ENCODE data around the gene HYAL3. TPM values are rescaled to one million over a fixed set of nuclear protein-coding genes. Genes with fewer than 3 reads are reported as not detected.
"Not testable (repeated sequence)": the region's sequence is repeated elsewhere in the genome, so short reads cannot be mapped to it uniquely, and the experiment has no call there.

HYAL3 gene
- total RNA-seq, 1 donor from 2014 or later, result 2.9 TPM

DNA sequence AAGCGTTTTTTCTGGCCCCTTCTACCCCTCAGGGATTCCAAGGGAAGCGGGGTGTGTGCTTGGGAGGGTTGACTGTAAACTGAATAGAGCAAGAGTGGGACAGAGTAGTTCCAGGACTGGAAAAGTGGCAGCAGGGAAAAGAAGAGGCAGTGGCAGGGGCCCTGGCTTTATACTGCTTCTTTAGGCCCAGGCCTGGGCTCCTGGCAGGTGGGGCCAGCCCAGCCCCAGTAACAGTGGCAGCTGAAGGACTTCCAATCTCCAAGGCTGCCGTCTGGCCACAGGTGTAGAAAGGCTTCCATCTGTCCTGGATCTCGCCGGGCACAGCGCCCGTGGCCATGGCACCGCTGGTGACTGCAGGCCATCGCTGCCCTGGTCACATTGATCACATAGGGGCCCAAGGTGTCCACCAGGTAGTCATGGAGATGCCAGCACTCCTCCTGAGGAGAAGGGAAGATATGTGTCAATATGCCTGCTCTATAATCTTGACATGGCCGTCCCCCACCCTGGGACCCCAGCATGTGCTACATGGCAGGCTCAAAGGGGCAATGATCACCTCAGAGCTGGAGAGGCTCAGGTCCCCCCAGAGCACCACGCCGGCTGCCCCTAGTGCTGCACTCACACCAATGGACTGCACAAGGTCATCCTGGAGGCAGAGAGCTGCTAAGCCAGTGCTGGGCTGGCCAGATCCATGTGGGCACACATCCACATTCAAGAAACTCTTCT lies 6.0 kb downstream of the HYAL3 start:
- ATAC-seq (no peak), DNase-seq (ENCODE audit: low spot score) (no peak)

DNA sequence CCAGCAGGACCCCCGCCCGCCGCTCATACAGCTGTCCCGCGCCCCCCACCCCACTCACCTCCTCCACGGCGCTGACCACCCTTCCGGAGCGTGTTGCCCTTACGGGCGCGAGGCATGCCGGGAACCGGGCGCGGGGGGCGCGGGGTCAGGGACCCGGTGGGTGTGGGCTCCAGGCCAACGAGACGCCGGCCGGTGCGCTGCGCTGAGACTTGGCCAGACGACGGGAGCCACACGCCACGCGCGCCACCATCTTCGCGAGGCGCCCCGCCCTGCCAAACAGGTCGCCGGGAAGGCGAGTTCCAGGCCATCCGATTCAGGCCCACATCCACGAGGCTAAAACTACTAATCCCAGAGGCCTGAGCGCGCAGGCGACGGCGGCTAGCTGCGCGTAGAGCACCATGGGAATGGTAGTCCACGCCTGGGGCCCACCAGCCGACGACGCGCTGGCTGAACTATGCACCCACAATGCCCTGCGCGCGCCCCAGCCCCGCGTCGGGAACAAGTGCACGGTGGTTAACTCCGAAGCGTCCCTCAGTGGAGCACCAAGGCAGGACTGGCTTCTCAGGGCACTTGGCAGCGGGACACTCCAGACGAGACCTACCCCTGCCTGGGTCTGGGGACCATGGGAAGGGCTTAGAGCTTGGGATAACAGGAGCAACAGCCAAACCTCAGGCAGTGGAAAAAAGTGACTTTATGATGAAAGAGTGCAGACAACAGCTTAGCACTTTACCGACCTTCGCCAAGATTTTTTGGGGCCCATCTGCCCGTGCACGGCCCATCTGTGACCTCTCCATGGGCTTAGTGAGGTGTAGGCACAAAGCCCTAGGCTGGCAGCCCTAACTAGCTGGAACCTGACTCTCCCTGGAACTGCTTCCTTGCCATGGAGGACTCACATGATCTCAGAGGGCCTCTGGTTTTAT lies 6.8 kb downstream of the HYAL3 start, which contains the start of gene IFRD2:
Gene IFRD2, minus strand, starts transcription at position 271 of the 920 bp plus-strand sequence. Its CDS starts 155 bp downstream, at position 116.
- peak; percentile 98 for DNase-seq (ENCODE audit: low spot score)
- ATAC-seq, result peak; percentile 87

DNA sequence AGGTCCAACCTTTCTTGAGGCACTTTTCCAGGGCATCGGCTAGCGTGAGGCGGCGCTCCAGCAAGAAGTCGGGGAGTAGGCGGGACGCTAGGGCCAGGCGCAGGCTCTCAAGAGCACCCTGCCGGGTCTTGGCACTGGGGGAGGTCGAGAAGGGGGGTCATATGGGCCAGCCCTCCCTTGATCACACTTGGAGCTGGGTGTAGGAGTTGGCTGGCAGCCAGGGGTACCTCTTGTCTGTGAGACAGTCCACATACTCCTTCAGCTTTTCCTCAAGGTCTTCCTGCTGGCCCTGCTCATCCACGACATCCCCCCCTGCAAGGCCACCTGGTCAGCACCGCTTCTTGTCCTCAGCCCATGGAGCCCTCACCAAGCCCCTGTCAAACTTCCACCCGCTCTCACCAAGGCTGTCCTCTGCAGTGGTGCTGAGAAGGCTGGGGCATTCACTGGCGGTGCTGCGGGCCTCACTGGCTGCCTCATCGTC lies 9.0 kb downstream of the HYAL3 start:
- no peak for ATAC-seq
- no peak for DNase-seq (ENCODE audit: low spot score)

- no peak for DNase-seq (ENCODE audit: low spot score)
- ATAC-seq, result no peak
These were observed 10.1 kb downstream of the HYAL3 start for GRCh38 chr3:50289130-50289529.

GRCh38 chr3:50288387-50289007 lies 10.7 kb downstream of the HYAL3 start:
- DNase-seq (ENCODE audit: low spot score), result no peak
- no peak for ATAC-seq

DNA sequence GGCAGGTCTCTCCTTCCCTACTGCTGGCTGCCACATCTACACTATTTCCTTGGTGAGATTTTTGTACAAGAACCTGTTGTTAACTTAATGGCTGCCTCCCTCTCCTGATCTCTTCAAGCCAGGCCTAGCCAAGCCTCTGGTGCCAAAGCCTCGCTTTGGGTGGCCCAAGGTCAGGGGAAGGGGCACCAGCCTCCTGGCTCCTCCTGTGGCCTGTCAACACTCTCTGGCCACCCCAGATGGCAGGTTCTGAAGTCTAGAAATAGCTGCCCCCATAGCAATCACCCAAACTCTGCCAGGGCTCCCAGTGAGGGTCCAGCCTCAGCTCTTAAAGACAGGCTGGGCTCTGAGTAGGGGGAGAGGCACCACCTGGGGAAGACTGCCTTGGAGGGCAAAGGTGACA lies 11.9 kb downstream of the HYAL3 start:
- ATAC-seq (no peak), DNase-seq (ENCODE audit: low spot score) (no peak)

DNA sequence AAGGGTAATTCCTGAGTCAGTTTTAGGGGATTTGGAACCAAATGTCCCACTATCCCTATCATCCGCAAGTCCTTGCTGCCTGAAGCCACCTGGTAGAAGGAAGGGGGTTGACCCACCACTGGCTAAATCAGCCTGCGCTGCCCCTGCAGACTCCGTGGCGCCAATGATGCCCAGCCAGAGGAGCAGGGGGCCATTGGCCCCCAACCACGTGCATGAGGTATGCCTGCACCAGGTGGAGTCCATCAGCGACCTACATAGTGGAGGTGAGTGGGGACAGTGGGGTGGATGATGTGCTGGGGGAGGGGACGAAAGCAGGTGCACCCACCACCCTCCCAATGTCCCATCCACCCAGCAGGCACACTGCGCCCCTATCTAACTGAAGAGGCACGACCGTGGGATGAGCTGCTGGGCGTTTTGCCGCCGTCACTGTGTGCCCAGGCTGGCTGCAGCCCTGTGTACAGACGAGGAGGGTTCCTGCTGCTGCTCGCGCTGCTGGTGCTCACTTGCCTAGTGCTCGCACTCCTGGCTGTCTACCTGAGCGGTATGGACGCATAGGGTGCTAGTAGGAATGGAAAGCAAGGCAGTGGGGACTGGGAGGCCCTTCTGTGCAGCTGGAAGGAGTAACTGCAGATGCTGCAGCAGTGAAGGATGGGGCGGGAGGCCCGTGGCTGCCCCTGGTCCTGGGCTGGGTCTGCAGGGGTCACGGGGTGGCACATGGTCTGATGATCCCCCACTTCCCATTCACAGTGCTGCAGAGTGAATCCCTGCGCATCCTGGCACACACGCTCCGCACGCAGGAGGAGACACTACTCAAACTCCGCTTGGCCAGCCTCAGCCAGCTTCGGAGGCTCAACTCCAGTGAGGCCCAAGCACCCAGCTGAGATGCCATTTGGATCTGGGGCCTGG lies 12.6 kb downstream of the HYAL3 start:
- no peak for DNase-seq (ENCODE audit: low spot score)
- ATAC-seq, result no peak

DNA sequence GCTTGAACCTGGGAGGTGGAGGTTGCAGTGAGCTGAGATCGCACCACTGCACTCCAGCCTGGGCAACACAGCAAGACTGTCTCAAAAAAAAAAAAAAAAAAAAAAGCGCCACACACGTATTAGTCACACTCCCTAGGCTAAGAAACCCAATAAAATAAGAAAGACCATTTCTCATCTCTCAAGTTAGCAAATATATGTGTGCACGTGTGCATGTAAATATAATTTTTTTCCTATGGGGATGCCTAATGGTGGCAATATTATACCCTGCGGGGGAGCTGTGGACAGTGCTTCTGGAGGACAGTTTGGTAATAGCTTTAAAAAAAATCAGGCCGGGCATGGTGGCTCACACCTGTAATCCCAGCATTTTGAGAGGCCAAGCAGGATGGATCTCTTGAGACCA lies 15.1 kb downstream of the HYAL3 start:
- ATAC-seq, result not testable (repeated sequence)

GRCh38 chr3:50279255-50280016 lies 19.8 kb downstream of the HYAL3 start:
- DNase-seq (ENCODE audit: low spot score), result no peak
- no peak for ATAC-seq

More for the DNA sequence above, 15.1 kb downstream of the HYAL3 start:
- DNase-seq (ENCODE audit: low spot score), result not testable (repeated sequence)

- DNase-seq (ENCODE audit: low spot score) (no peak), ATAC-seq (no peak)
These were observed 20.4 kb downstream of the HYAL3 start, which contains the start of gene LSMEM2 for GRCh38 chr3:50278880-50279224. Gene LSMEM2, plus strand, starts transcription at chr3:50279087. Its CDS starts 27 bp downstream, at chr3:50279114.

DNA sequence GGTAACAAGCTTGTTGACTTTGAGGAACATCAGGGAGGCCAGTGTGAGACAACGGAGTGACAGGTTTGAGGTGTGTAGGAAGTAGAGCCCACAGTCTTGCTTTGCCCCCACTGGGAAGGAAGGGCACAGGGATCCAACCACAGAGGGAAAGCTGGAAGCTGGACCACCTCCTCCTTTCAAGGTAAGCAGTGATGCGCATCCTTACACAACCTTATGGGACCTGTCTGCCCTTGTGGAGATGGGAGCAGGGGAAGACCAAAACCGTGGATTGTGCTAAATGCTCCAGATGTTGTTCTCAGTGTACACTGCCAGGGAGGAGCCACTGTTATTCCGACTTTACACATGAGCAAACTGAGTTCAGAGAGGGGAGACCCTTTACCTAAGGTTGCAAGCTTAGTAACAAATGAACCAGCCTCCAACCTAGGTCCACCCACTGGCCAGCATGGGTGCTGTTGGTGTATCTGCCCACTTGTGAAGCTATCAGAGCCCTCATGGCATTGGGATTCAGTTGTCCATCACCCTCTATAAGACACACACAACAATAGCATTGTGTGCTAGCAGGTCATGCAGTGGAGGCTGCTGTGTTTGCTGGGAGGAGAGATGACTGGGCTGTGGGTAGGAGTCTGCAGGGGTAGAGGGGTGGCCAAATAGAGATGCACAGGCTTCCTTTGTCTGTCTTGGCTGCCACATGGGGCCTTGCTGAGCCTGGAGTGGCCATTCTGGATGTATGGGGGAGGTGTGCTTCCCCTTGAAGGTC lies 20.9 kb downstream of the HYAL3 start:
- ATAC-seq (no peak), DNase-seq (ENCODE audit: low spot score) (no peak)

DNA sequence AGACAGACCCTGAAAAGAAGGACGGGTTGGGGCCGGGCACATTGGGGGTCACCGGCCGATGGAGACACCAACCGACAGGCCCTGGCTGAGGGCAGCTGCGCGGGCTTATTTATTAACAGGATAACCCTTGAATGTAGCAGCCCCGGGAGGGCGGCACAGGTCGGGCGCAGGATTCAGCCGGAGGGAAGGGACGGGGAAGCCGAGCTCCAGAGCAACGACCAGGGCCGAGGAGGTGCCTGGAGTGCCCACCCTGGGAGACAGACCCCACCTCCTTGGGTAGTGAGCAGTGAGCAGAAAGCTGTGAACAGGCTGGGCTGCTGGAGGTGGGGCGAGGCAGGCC lies 22.5 kb downstream of the HYAL3 start:
- DNase-seq (ENCODE audit: low spot score) (no peak), ATAC-seq (no peak)

DNA sequence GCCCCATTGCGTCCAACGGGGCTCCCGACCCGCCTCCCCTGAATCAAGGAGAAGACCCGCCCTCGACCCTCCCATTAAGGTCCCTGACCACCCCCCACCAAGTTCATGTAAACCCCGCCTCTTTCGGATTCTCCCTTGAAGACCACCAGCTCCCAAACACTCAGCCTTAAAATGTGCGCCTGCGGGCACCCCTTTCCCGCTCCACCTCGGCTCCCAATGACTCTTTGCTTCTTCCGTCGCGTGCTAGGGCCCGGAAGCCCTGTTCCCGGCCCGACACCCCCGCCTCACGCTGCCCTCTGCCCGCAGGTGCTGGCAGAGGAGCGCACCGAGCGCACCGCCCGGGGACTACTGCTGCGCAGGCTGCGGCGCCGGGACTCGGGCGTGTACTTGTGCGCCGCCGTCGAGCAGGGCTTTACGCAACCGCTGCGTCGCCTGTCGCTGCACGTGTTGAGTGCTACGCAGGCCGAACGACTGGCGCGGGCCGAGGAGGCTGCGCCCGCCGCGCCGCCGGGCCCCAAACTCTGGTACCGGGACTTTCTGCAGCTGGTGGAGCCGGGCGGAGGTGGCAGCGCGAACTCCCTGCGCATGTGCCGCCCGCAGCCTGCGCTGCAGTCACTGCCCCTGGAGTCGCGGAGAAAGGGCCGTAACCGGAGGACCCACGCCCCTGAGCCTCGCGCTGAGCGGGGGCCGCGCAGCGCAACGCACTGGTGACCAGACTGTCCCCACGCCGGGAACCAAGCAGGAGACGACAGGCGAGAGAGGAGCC lies 23.0 kb downstream of the HYAL3 start:
- ATAC-seq, result no peak
- DNase-seq (ENCODE audit: low spot score), result no peak

DNA sequence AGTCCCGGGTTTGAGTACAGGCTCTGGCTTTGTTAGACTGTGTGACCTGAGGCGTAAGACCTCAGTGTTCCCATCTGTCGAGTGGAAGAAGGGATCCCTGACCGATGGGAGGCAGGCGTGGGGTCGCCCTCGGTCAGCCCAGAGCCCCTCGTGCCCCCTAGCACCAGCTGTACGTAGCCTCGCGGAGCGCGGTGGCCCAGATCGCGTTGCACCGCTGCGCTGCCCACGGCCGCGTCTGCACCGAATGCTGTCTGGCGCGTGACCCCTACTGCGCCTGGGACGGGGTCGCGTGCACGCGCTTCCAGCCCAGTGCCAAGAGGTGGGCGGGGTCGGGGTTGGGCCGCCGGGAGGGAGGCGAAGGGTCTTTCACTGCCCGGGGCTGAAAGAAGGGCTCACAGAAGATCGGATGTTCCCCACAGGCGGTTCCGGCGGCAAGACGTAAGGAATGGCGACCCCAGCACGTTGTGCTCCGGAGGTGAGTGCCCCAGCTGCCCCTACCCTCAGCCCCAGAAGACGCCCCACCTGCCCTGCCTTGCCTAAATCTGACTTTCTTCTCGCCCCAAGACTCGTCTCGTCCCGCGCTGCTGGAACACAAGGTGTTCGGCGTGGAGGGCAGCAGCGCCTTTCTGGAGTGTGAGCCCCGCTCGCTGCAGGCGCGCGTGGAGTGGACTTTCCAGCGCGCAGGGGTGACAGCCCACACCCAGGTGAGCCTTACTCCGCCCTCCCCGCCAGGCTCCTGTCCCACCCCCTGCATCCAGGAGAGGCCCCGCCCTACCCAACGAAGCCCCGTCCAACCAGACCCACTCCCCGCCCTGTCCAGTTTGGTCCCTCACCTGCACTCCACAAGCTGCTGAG lies 23.8 kb downstream of the HYAL3 start:
- ATAC-seq (no peak), DNase-seq (ENCODE audit: low spot score) (no peak)

DNA sequence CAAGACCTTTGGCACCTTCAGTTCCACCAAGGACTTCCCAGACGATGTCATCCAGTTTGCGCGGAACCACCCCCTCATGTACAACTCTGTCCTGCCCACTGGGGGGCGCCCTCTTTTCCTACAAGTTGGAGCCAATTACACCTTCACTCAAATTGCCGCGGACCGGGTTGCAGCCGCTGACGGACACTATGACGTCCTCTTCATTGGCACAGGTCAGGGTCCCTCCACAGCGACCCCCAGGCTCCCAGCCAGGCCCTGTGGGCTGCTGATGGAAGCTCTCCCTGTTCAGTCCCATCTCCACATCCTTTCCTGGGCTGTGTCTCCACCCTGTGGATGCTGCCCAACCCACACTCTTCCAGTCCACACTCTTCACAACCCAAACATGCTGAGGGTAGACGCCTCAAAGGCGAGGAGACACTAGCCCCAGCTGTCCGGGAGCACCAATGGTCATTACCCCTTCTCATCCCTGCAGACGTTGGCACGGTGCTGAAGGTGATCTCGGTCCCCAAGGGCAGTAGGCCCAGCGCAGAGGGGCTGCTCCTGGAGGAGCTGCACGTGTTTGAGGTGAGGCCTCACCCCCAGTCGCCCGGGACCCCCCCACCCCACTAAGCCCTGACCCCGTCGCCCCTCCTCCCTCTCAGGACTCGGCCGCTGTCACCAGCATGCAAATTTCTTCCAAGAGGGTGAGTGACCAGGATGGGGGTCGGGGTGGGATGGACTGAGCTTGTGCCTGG lies 24.7 kb downstream of the HYAL3 start:
- peak; percentile 70 for ATAC-seq
- peak; percentile 77 for DNase-seq (ENCODE audit: low spot score)

DNA sequence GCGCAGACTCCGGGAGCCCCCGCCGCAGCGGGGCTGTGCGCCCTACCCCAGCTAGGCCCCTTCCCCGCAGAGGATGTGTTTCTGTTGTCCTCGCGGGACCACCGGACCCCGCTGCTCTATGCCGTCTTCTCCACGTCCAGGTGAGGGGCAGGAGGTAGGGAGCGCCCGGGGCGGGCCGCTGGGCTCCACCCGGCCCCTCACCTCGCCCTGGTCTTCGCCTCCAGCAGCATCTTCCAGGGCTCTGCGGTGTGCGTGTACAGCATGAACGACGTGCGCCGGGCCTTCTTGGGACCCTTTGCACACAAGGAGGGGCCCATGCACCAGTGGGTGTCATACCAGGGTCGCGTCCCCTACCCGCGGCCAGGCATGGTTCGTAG lies 25.5 kb downstream of the HYAL3 start:
- DNase-seq (ENCODE audit: low spot score) (no peak), ATAC-seq (no peak)

Measured in left lobe of liver (tissue), 2 donors.